ENCODE data around the gene CEPT1. TPM values are rescaled to one million over a fixed set of nuclear protein-coding genes. Genes with fewer than 3 reads are reported as not detected.

Gene CEPT1
- total RNA-seq, 1 donor from 2014 or later, result 25.3 TPM

DNA sequence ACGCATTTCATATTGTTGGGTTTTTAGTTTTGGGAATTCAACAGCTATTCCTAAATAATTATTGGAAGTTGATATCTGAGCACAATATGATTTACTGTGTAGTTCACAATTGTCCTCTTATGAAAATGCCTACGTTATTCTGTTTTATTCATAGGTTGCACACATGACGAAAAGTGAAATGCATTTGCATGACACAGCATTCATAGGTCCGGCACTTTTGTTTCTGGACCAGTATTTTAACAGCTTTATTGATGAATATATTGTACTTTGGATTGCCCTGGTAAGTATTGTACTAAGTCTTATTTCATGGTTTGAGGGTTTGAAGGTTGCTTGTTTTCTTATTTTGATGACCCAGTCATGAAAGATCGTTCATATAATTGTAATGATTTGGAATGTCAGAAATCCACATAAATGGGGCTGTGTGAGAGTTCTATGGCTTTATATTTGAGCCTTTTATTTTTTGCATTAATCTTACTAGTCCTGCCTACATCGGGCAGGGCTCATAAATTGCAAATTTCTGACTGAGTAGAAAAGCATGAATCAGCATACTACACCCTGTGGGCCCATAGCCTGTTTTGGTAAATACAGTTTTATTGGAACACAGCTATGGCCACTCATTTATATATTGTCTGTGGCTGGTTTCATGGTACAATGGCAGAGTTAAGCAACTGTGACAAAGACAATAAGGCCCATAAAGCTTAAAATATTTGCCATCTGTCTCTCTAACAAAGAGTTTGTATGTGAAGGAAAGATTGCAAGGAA is 43.5 kb downstream of the CEPT1 start:
- Mint-ChIP-seq H3K27me3 (ENCODE audit: unreplicated experiment) (no peaks in the 10 kb centered on the region), H3K36me3 (ENCODE audit: unreplicated experiment) (peaks cover 40% of the 10 kb centered on the region), H3K9me3 (ENCODE audit: unreplicated experiment) (no peaks in the 10 kb centered on the region), H3K4me1 (ENCODE audit: unreplicated experiment) (no peaks in the 10 kb centered on the region), H3K4me3 (ENCODE audit: unreplicated experiment) (no peak overlapping the region), H3K27ac (ENCODE audit: unreplicated experiment) (no peak overlapping the region)
- DNase-seq (ENCODE audit: extremely low spot score, unreplicated experiment), result no peak
- TF ChIP-seq, protein P1, sequence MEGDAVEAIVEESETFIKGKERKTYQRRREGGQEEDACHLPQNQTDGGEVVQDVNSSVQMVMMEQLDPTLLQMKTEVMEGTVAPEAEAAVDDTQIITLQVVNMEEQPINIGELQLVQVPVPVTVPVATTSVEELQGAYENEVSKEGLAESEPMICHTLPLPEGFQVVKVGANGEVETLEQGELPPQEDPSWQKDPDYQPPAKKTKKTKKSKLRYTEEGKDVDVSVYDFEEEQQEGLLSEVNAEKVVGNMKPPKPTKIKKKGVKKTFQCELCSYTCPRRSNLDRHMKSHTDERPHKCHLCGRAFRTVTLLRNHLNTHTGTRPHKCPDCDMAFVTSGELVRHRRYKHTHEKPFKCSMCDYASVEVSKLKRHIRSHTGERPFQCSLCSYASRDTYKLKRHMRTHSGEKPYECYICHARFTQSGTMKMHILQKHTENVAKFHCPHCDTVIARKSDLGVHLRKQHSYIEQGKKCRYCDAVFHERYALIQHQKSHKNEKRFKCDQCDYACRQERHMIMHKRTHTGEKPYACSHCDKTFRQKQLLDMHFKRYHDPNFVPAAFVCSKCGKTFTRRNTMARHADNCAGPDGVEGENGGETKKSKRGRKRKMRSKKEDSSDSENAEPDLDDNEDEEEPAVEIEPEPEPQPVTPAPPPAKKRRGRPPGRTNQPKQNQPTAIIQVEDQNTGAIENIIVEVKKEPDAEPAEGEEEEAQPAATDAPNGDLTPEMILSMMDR (IDR thresholded peaks at IDR 0.05), result no peak

DNA sequence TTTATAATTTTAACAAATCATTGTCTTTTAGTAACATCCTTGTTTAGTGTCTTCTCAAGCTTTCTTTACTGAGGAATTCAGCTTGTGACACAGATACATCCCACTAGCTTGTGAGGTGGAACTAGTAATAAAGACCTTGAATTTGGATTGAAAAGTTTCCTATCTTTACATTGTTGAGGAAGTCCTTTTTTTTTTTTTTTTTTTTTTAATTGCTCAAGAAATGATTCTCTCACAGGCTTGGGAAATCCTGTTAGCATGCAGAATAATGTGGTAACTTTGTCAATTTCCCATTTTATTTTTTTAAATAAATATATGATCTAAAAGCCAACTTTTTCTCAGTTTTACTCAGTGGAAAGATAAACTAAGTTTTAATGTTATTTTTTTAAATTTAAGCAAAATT is 44.6 kb downstream of the CEPT1 start:
- Mint-ChIP-seq H3K27me3 (ENCODE audit: unreplicated experiment) (no peaks in the 10 kb centered on the region), H3K9me3 (ENCODE audit: unreplicated experiment) (no peaks in the 10 kb centered on the region)

DNA sequence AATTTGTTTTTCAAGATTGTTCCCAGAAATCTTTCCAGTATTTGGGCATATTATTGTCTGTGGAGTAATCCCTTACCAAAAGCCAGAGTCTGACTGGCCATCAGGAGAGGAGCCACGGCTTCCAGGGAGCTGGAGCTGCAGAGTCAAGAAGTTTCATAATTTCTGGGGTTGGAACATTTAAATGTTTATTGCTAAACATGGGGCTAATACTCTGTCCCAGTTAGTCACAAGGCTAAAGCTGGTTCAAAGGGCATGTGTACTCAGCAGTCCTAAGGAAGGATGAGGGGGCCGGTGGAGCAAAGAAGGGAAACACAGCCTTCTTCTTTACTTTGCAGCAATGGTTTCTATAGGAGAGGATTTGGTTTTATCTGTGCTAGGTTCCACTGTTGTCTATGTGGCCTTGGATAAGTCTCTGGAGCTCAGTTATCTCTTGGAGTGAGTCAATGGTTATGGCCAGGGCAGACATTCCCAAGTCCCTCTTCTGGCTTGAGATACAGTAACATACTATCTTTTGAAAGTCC is 51.0 kb downstream of the CEPT1 start:
- DNase-seq (ENCODE audit: extremely low spot score, unreplicated experiment), result no peak
- TF ChIP-seq, protein P1 (IDR thresholded peaks at IDR 0.05), result no peak
- peaks cover 21% of the 10 kb centered on the region for H3K36me3 Mint-ChIP-seq (ENCODE audit: unreplicated experiment)
- no peak overlapping the region for H3K4me3 Mint-ChIP-seq (ENCODE audit: unreplicated experiment)
- H3K9me3 Mint-ChIP-seq (ENCODE audit: unreplicated experiment), result no peaks in the 10 kb centered on the region
- H3K4me1 Mint-ChIP-seq (ENCODE audit: unreplicated experiment), result peaks cover 27% of the 10 kb centered on the region
- no peak overlapping the region for H3K27ac Mint-ChIP-seq (ENCODE audit: unreplicated experiment)
- H3K27me3 Mint-ChIP-seq (ENCODE audit: unreplicated experiment), result no peaks in the 10 kb centered on the region

More for the DNA sequence above, 44.6 kb downstream of the CEPT1 start:
- Mint-ChIP-seq H3K4me1 (ENCODE audit: unreplicated experiment) (no peaks in the 10 kb centered on the region), H3K36me3 (ENCODE audit: unreplicated experiment) (peaks cover 42% of the 10 kb centered on the region), H3K27ac (ENCODE audit: unreplicated experiment) (no peak overlapping the region), H3K4me3 (ENCODE audit: unreplicated experiment) (no peak overlapping the region)
- TF ChIP-seq, protein P1 (IDR thresholded peaks at IDR 0.05), result no peak
- DNase-seq (ENCODE audit: extremely low spot score, unreplicated experiment), result no peak

DNA sequence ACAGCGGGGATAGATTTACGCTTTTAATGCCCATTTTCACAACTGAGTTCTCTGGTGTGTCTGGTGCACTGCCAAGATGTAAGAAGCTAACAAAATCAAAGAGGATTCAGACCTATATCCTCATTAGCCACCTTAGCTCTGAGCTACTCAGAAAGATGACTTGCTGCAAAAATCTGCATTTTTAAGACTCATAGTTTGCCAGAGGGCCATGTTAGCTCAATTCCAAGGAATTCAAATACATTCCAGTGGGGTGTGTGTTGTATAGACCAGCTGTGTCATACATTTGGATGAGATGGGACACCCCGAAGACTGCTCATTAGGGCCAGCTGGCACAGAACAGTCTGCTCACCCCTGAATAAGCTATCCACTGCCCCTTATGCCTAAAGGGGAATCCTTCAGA is 51.5 kb downstream of the CEPT1 start:
- peaks cover 27% of the 10 kb centered on the region for H3K4me1 Mint-ChIP-seq (ENCODE audit: unreplicated experiment)
- H3K9me3 Mint-ChIP-seq (ENCODE audit: unreplicated experiment), result no peaks in the 10 kb centered on the region
- DNase-seq (ENCODE audit: extremely low spot score, unreplicated experiment), result no peak
- TF ChIP-seq, protein P1 (IDR thresholded peaks at IDR 0.05), result no peak
- H3K27ac Mint-ChIP-seq (ENCODE audit: unreplicated experiment), result no peak overlapping the region
- peaks cover 18% of the 10 kb centered on the region for H3K36me3 Mint-ChIP-seq (ENCODE audit: unreplicated experiment)
- peaks cover 1% of the 10 kb centered on the region for H3K27me3 Mint-ChIP-seq (ENCODE audit: unreplicated experiment)
- no peak overlapping the region for H3K4me3 Mint-ChIP-seq (ENCODE audit: unreplicated experiment)

DNA sequence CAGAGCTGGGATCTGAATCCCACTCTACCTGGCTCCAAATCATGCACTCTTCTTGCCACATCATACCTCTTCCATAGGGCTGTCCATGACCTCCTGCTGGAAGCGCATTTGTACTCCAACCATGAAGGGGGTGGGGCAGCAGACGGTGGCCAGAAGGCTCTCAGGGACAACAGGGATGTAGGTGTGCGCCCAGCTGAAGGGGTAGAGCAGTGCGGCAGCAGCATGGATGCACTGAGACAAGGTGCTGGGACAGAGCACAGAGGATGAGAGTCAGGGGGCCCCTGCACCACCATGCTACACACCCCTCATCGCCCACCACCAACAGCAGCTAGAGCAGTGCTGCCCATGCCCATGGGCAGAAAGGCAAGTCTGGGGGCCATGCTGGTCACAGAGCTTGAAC is 52.1 kb downstream of the CEPT1 start:
- no peak overlapping the region for H3K27ac Mint-ChIP-seq (ENCODE audit: unreplicated experiment)
- TF ChIP-seq, protein P1 (IDR thresholded peaks at IDR 0.05), result no peak
- H3K9me3 Mint-ChIP-seq (ENCODE audit: unreplicated experiment), result no peaks in the 10 kb centered on the region
- DNase-seq (ENCODE audit: extremely low spot score, unreplicated experiment), result no peak
- H3K4me3 Mint-ChIP-seq (ENCODE audit: unreplicated experiment), result no peak overlapping the region
- peaks cover 12% of the 10 kb centered on the region for H3K36me3 Mint-ChIP-seq (ENCODE audit: unreplicated experiment)
- H3K4me1 Mint-ChIP-seq (ENCODE audit: unreplicated experiment), result peaks cover 27% of the 10 kb centered on the region
- peaks cover 2% of the 10 kb centered on the region for H3K27me3 Mint-ChIP-seq (ENCODE audit: unreplicated experiment)

Measured in osteocyte (in vitro differentiated cells).